Measurements from ENCODE around the gene CCDC14.

The CCDC14 gene

DNA sequence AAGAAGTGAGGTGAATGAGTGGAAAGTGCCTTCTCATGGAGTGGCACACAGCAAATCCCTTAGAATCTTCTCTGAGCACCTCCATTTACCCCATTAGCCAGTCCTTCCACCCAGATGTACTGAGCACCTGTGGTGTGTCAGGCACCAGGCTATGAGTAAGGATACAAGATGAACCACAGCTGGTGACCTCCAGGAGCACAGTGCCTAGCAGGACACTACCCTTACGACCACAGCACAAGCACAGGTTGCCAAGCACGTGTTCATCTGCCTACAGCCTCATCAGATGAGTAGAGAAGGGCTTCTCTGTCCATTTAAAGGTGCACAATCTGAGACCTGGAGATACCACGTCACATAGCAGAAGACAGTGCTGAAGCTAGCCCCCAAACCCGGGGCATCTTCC lies 83.1 kb downstream of the CCDC14 start:
- WGBS (ENCODE audit: insufficient coverage), result 96% methylated on average over 4 of the region's 4 CpGs
- no peak overlapping the region for H3K27ac ChIP-seq (ENCODE audit: insufficient read depth in 1 of 2, low read depth in 1 of 2, low read length in 2 of 2, poor library complexity in 1 of 2, severe bottlenecking in 2 of 2)
- peaks cover 2 to 15% (median 6%) of the 10 kb centered on the region in 4 experiments for H3K4me1 ChIP-seq (ENCODE audit: control extremely low read depth in 1 of 4, control insufficient read depth in 4 of 4, insufficient read depth in 4 of 4, low read length in 3 of 4)
- POLR2A ChIA-PET, result interaction anchor here (1.0 kb wide), 1 partner anchor 83 kb away, joined by 5 read pairs; the partner anchor contains the start of gene CCDC14
- CTCF ChIA-PET, result no interaction called here
- no peaks in the 10 kb centered on the region for H3K27me3 ChIP-seq (replicated peaks in 2 of 5; ENCODE audit: control insufficient read depth in 4 of 5, insufficient read depth in 5 of 5, low read length in 4 of 5)
- H3K4me3 ChIP-seq (ENCODE audit: control insufficient read depth in 1 of 7, extremely low read depth in 1 of 7, insufficient read depth in 4 of 7, low read depth in 2 of 7, low read length in 6 of 7), result no peak overlapping the region
- no peaks in the 10 kb centered on the region for H3K36me3 ChIP-seq (ENCODE audit: control insufficient read depth in 4 of 4, insufficient read depth in 4 of 4, low read length in 3 of 4)
- H3K9me3 ChIP-seq (ENCODE audit: control extremely low read depth in 1 of 5, control insufficient read depth in 4 of 5, insufficient read depth in 2 of 5, low read depth in 1 of 5, low read length in 4 of 5), result no peaks in the 10 kb centered on the region
- DNase-seq, result no peak

DNA sequence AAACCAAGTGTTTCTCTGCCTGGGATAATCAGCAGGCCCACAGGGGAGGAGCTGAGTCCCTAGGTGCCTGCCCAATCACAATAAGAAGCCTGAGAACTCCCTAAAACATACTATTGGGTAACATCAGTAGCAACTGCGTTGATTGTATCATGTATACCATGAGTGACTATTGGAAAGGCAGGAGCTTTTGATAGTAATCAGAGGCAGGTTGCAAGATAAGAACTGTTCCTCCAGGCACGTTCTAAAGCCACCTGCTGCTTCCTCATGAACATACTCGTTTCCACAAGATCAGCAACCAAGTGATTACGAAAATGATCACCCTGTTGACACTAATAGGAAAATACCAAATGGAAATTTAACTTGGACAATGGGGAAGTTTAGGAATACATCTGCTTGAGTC lies 83.6 kb downstream of the CCDC14 start:
- no peak overlapping the region for H3K27ac ChIP-seq (ENCODE audit: insufficient read depth in 1 of 2, low read depth in 1 of 2, low read length in 2 of 2, poor library complexity in 1 of 2, severe bottlenecking in 2 of 2)
- DNase-seq, result no peak
- no peak overlapping the region for H3K4me3 ChIP-seq (ENCODE audit: control insufficient read depth in 1 of 7, extremely low read depth in 1 of 7, insufficient read depth in 4 of 7, low read depth in 2 of 7, low read length in 6 of 7)
- POLR2A ChIA-PET, result interaction anchor here (1.0 kb wide), 1 partner anchor 84 kb away, joined by 5 read pairs; the partner anchor contains the start of gene CCDC14
- no peaks in the 10 kb centered on the region for H3K36me3 ChIP-seq (ENCODE audit: control insufficient read depth in 4 of 4, insufficient read depth in 4 of 4, low read length in 3 of 4)
- H3K27me3 ChIP-seq (replicated peaks in 2 of 5; ENCODE audit: control insufficient read depth in 4 of 5, insufficient read depth in 5 of 5, low read length in 4 of 5), result no peaks in the 10 kb centered on the region
- WGBS (ENCODE audit: insufficient coverage), result 83% methylated on average over 4 of the region's 4 CpGs
- CTCF ChIA-PET, result no interaction called here
- peaks cover under 1 to 10% (median 2%) of the 10 kb centered on the region in 4 experiments for H3K4me1 ChIP-seq (ENCODE audit: control extremely low read depth in 1 of 4, control insufficient read depth in 4 of 4, insufficient read depth in 4 of 4, low read length in 3 of 4)
- H3K9me3 ChIP-seq (ENCODE audit: control extremely low read depth in 1 of 5, control insufficient read depth in 4 of 5, insufficient read depth in 2 of 5, low read depth in 1 of 5, low read length in 4 of 5), result no peaks in the 10 kb centered on the region

DNA sequence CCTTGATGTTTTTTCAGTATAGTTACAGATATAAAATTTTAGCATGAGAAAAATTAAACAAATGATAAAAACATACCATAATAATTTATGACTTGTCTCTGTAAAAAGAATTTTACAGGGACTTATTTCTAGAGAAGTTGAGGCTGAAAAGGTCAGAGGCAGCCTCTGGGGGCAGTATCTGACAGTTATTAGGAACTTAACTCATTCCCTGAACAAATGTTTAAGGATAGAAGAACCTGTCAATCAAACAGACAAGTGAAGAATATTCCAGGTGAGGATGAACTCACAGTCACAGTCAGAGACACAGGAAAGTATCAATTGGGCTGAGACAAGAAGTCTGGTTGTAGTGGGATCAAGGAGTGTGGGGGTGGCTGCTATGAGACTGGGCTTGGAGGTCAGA lies 84.2 kb downstream of the CCDC14 start:
- H3K27ac ChIP-seq (ENCODE audit: insufficient read depth in 1 of 2, low read depth in 1 of 2, low read length in 2 of 2, poor library complexity in 1 of 2, severe bottlenecking in 2 of 2), result no peak overlapping the region
- H3K4me1 ChIP-seq (ENCODE audit: control extremely low read depth in 1 of 4, control insufficient read depth in 4 of 4, insufficient read depth in 4 of 4, low read length in 3 of 4), result peaks cover 0 to 6% (median 0%) of the 10 kb centered on the region in 4 experiments
- no peak overlapping the region for H3K4me3 ChIP-seq (ENCODE audit: control insufficient read depth in 1 of 7, extremely low read depth in 1 of 7, insufficient read depth in 4 of 7, low read depth in 2 of 7, low read length in 6 of 7)
- POLR2A ChIA-PET, result no interaction called here
- CTCF ChIA-PET, result no interaction called here
- no peaks in the 10 kb centered on the region for H3K36me3 ChIP-seq (ENCODE audit: control insufficient read depth in 4 of 4, insufficient read depth in 4 of 4, low read length in 3 of 4)
- no peak for DNase-seq
- no peaks in the 10 kb centered on the region for H3K27me3 ChIP-seq (replicated peaks in 2 of 5; ENCODE audit: control insufficient read depth in 4 of 5, insufficient read depth in 5 of 5, low read length in 4 of 5)
- H3K9me3 ChIP-seq (ENCODE audit: control extremely low read depth in 1 of 5, control insufficient read depth in 4 of 5, insufficient read depth in 2 of 5, low read depth in 1 of 5, low read length in 4 of 5), result no peaks in the 10 kb centered on the region

DNA sequence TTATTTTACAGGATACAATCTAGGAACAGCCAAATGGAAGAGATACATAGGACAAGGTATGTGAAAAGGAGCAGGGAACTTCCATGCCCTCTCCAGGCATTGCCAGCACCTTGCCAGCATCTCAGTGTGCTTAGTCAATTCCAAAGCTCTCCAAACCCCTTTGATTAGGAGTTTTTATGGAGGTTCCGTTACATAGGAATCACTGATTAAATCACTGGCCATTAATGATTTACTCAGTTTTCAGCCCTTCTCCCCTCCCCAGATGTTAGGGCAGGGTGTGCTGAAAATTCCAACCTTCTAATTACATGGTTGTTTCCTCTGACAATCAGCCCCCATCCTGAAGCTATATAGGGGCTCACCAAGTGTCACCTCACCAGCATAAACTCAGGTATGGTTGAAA lies 88.4 kb downstream of the CCDC14 start:
- H3K36me3 ChIP-seq (ENCODE audit: control insufficient read depth in 4 of 4, insufficient read depth in 4 of 4, low read length in 3 of 4), result no peaks in the 10 kb centered on the region
- POLR2A ChIA-PET, result no interaction called here
- H3K27ac ChIP-seq (ENCODE audit: insufficient read depth in 1 of 2, low read depth in 1 of 2, low read length in 2 of 2, poor library complexity in 1 of 2, severe bottlenecking in 2 of 2), result no peak overlapping the region
- H3K27me3 ChIP-seq (replicated peaks in 2 of 5; ENCODE audit: control insufficient read depth in 4 of 5, insufficient read depth in 5 of 5, low read length in 4 of 5), result no peaks in the 10 kb centered on the region
- no peaks in the 10 kb centered on the region for H3K9me3 ChIP-seq (ENCODE audit: control extremely low read depth in 1 of 5, control insufficient read depth in 4 of 5, insufficient read depth in 2 of 5, low read depth in 1 of 5, low read length in 4 of 5)
- CTCF ChIA-PET, result no interaction called here
- no CpG with 5 or more reads among the region's 1 CpG for WGBS (ENCODE audit: insufficient coverage)
- H3K4me1 ChIP-seq (ENCODE audit: control extremely low read depth in 1 of 4, control insufficient read depth in 4 of 4, insufficient read depth in 4 of 4, low read length in 3 of 4), result no peaks in the 10 kb centered on the region
- DNase-seq, result no peak
- H3K4me3 ChIP-seq (ENCODE audit: control insufficient read depth in 1 of 7, extremely low read depth in 1 of 7, insufficient read depth in 4 of 7, low read depth in 2 of 7, low read length in 6 of 7), result no peak overlapping the region

GRCh38 chr3:123871946-123872345 lies 89.1 kb downstream of the CCDC14 start:
- no CpG with 5 or more reads among the region's 1 CpG for WGBS (ENCODE audit: insufficient coverage)
- Histone ChIP-seq H3K4me1 (ENCODE audit: control extremely low read depth in 1 of 4, control insufficient read depth in 4 of 4, insufficient read depth in 4 of 4, low read length in 3 of 4) (no peaks in the 10 kb centered on the region), H3K36me3 (ENCODE audit: control insufficient read depth in 4 of 4, insufficient read depth in 4 of 4, low read length in 3 of 4) (no peaks in the 10 kb centered on the region), H3K27me3 (replicated peaks in 2 of 5; ENCODE audit: control insufficient read depth in 4 of 5, insufficient read depth in 5 of 5, low read length in 4 of 5) (no peaks in the 10 kb centered on the region), H3K4me3 (ENCODE audit: control insufficient read depth in 1 of 7, extremely low read depth in 1 of 7, insufficient read depth in 4 of 7, low read depth in 2 of 7, low read length in 6 of 7) (no peak overlapping the region), H3K9me3 (ENCODE audit: control extremely low read depth in 1 of 5, control insufficient read depth in 4 of 5, insufficient read depth in 2 of 5, low read depth in 1 of 5, low read length in 4 of 5) (no peaks in the 10 kb centered on the region), H3K27ac (ENCODE audit: insufficient read depth in 1 of 2, low read depth in 1 of 2, low read length in 2 of 2, poor library complexity in 1 of 2, severe bottlenecking in 2 of 2) (no peak overlapping the region)
- CTCF ChIA-PET, result no interaction called here
- POLR2A ChIA-PET, result no interaction called here
- no peak for DNase-seq

DNA sequence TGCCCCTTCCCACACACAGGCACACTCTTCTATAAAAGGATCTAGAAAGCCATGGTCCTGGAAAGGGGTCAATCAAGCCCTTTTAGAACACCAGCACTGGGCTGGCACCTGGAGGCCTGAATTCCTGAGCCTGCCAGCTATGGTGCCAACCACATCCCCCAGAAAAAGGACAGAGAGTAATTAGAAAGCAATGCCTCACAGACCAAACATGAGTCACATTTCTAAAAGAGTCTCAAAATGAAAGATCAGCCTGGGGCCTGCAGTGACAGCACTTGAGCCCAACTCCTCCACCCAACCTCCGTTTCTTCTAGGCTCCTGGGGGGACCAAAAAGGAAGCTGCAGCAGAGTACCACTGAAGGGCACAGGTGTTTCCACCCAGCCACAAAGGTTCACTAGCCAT lies 91.0 kb downstream of the CCDC14 start:
- DNase-seq, result no peak
- 83% methylated on average over 1 of the region's 1 CpG for WGBS (ENCODE audit: insufficient coverage)
- Histone ChIP-seq H3K4me1 (ENCODE audit: control extremely low read depth in 1 of 4, control insufficient read depth in 4 of 4, insufficient read depth in 4 of 4, low read length in 3 of 4) (no peaks in the 10 kb centered on the region), H3K36me3 (ENCODE audit: control insufficient read depth in 4 of 4, insufficient read depth in 4 of 4, low read length in 3 of 4) (no peaks in the 10 kb centered on the region), H3K27me3 (replicated peaks in 2 of 5; ENCODE audit: control insufficient read depth in 4 of 5, insufficient read depth in 5 of 5, low read length in 4 of 5) (no peaks in the 10 kb centered on the region), H3K4me3 (ENCODE audit: control insufficient read depth in 1 of 7, extremely low read depth in 1 of 7, insufficient read depth in 4 of 7, low read depth in 2 of 7, low read length in 6 of 7) (no peak overlapping the region), H3K27ac (ENCODE audit: insufficient read depth in 1 of 2, low read depth in 1 of 2, low read length in 2 of 2, poor library complexity in 1 of 2, severe bottlenecking in 2 of 2) (no peak overlapping the region), H3K9me3 (ENCODE audit: control extremely low read depth in 1 of 5, control insufficient read depth in 4 of 5, insufficient read depth in 2 of 5, low read depth in 1 of 5, low read length in 4 of 5) (peaks cover 0 to 2% (median 0%) of the 10 kb centered on the region in 5 experiments)
- POLR2A ChIA-PET, result no interaction called here
- CTCF ChIA-PET, result no interaction called here

DNA sequence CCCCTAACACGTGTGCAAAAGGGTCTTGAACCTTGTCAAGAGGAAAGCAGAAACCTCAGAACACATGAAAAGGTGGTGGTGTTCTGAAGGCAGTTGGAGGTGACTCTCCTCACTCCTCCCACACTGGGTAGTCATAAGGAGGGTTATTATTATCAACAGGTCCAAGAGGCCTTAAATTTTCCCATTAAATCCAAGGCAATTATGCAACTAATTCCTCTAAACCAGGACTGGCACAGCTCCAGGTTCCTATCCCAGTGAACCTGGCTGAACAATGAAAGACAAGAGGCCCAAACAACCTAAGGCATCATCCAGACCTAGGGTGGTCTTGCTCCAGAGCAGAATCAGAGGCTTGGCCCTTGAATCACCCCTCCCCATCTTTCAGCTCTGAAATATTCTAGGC lies 91.9 kb downstream of the CCDC14 start:
- no peaks in the 10 kb centered on the region for H3K4me1 ChIP-seq (ENCODE audit: control extremely low read depth in 1 of 4, control insufficient read depth in 4 of 4, insufficient read depth in 4 of 4, low read length in 3 of 4)
- no peak overlapping the region for H3K4me3 ChIP-seq (ENCODE audit: control insufficient read depth in 1 of 7, extremely low read depth in 1 of 7, insufficient read depth in 4 of 7, low read depth in 2 of 7, low read length in 6 of 7)
- no CpG with 5 or more reads among the region's 1 CpG for WGBS (ENCODE audit: insufficient coverage)
- DNase-seq, result no peak
- peaks cover 0 to 2% (median 0%) of the 10 kb centered on the region in 5 experiments for H3K9me3 ChIP-seq (ENCODE audit: control extremely low read depth in 1 of 5, control insufficient read depth in 4 of 5, insufficient read depth in 2 of 5, low read depth in 1 of 5, low read length in 4 of 5)
- POLR2A ChIA-PET, result no interaction called here
- CTCF ChIA-PET, result interaction anchor here (0.6 kb wide), 1 partner anchor 41 kb away, joined by 3 read pairs; no protein-coding TSS in a partner anchor
- no peaks in the 10 kb centered on the region for H3K27me3 ChIP-seq (replicated peaks in 2 of 5; ENCODE audit: control insufficient read depth in 4 of 5, insufficient read depth in 5 of 5, low read length in 4 of 5)
- no peak overlapping the region for H3K27ac ChIP-seq (ENCODE audit: insufficient read depth in 1 of 2, low read depth in 1 of 2, low read length in 2 of 2, poor library complexity in 1 of 2, severe bottlenecking in 2 of 2)
- H3K36me3 ChIP-seq (ENCODE audit: control insufficient read depth in 4 of 4, insufficient read depth in 4 of 4, low read length in 3 of 4), result no peaks in the 10 kb centered on the region

Measured in common myeloid progenitor, CD34-positive (primary cell).